Measurements from ENCODE around the gene LY6G6C.
A peak's percentile ranks its signal among the peaks of the same experiment; 100 is the strongest.

LY6G6C gene

DNA sequence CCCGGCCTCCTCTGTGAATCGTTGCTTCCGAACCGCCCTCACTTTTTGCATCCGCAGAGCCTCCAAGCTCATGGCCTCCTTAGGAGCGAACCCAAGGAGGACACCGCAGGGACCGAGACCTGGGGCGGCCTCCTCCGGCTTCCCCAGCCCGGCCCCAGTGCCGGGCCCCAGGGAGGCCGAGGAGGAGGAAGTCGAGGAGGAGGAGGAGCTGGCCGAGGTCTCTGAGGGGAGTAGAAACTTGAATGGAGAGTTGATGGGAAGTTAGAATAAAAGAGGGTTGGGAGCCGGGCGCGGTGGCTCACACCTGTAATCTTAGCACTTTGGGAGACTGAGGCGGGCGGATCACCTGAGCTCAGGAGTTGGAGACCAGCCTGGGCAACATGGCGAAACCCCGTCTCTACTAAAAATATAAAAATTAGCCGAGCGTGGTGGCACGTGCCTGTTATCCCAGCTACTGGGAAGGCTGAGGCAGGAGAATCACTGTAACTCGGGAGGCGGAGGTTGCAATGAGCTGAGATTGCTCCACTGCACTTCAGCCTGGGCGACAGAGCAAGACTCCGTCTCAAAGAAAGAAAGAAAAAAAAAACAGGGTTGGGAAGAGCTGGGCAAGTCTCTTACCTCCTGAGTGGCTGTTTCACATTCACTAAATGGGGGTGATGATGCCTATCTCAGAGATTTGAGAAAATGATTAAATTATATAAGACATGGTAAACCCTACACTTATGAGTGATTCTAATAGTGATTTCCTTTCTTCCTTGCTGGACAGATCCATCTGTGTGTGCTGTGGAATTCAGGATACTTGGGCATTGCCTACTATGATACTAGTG, 19.1 kb upstream of the LY6G6C start:
- DNase-seq: no peak

DNA sequence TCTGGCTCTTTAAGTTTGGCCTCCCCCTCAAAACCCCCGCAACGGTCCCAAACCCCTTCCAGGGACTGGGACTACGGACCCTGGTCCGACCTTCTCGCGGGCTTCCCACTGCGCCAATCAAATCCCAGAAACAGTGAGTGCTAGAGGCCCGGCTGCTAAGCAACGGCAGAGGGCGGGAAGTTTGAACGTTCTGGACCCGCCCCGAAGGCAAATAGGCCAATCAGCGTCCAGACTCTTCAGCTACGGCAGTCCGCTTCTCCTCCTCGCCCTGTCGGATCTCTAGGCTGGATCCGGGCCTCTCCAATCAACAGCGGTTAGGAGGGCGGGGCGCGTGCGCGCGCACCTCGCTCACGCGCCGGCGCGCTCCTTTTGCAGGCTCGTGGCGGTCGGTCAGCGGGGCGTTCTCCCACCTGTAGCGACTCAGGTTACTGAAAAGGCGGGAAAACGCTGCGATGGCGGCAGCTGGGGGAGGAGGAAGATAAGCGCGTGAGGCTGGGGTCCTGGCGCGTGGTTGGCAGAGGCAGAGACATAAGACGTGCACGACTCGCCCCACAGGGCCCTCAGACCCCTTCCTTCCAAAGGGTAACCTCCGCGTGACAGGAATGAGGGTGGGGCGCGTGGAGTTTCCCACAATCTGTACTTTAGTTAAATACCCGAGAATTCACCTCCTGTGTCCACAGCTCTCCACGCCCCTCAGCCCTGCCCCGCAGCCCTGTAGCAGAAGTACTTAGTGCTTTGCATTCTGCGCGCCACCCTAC, 18.3 kb upstream of the LY6G6C start, which contains the start of gene MSH5:
MSH5 (plus strand) TSS at position 367 of the 758 bp plus-strand sequence. CDS start 462 bp downstream, outside the sequence.
- peak; percentile 100 for DNase-seq

- DNase-seq: peak; percentile 72
Observed at GRCh38 chr6:31737991-31738979, 16.7 kb upstream of the LY6G6C start.

- DNase-seq: peak; percentile 88
Observed at GRCh38 chr6:31737315-31737990, 15.9 kb upstream of the LY6G6C start.

GRCh38 chr6:31736768-31737314, 15.3 kb upstream of the LY6G6C start:
- DNase-seq: no peak

- peak; percentile 88 for DNase-seq
Observed at GRCh38 chr6:31736021-31736767, 14.6 kb upstream of the LY6G6C start, which contains the start of gene CLIC1. TSS of gene CLIC1 (minus strand) at chr6:31736530. CDS start at chr6:31736300, 230 bp downstream.

- peak; percentile 74 for DNase-seq
Observed at GRCh38 chr6:31734821-31735406, 13.4 kb upstream of the LY6G6C start.

DNA sequence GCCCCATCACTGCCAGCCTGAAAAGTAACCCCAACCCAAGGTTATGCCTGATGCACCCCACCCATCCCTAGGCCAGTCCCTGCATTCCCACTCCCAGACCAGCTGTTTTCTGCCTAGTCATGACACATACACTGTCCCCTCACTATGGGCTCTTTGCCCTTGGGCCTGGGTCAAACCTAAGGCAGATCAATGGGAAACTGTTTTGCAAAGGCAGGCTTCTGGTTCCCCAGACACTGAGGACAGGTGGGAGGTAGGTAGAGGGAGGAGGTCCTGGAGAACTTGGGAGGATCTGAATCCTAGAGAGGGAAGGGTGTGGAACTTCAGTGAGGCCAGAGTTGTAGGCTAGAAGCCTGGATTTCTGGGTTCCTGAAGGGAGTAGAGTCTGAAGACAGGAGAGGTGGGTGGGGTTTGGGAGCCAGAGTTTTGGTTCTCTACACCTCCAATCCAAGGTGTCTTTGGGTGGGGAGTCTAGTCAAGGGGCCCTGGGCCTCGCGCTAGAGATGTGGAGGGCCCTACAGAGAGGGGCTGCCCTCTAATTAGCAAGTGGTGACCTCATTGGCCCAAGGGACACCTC, 12.8 kb upstream of the LY6G6C start:
- no peak for DNase-seq

GRCh38 chr6:31733734-31734133, 12.2 kb upstream of the LY6G6C start:
- no peak for DNase-seq

- no peak for DNase-seq
Observed at GRCh38 chr6:31732029-31732428, 10.5 kb upstream of the LY6G6C start.

DNA sequence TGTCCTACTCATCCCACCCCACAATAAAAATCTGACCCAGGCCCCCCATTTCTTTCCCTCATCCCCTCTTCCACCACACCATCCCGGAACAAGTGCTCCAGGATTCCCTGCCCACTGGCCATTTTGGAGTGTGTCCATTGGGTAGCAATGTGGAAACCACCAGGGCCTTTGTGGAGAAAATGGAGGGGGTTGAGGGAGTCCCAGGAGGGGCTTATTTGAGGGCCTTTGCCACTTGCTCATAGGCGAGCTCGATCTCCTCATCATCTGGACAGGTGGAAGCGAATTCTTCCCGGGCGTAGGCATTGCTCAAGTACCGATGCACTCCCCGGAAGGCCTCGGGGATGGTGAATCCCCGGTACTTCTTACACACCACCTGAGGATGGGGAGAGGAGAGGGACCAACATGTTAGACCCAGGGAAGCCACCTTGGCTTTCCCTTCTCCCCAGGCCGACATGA, 9.1 kb upstream of the LY6G6C start:
- DNase-seq: no peak

- DNase-seq: peak; percentile 97
Observed at GRCh38 chr6:31729979-31730630, 8.6 kb upstream of the LY6G6C start.

GRCh38 chr6:31729515-31729978, 8.0 kb upstream of the LY6G6C start:
- peak; percentile 98 for DNase-seq

DNA sequence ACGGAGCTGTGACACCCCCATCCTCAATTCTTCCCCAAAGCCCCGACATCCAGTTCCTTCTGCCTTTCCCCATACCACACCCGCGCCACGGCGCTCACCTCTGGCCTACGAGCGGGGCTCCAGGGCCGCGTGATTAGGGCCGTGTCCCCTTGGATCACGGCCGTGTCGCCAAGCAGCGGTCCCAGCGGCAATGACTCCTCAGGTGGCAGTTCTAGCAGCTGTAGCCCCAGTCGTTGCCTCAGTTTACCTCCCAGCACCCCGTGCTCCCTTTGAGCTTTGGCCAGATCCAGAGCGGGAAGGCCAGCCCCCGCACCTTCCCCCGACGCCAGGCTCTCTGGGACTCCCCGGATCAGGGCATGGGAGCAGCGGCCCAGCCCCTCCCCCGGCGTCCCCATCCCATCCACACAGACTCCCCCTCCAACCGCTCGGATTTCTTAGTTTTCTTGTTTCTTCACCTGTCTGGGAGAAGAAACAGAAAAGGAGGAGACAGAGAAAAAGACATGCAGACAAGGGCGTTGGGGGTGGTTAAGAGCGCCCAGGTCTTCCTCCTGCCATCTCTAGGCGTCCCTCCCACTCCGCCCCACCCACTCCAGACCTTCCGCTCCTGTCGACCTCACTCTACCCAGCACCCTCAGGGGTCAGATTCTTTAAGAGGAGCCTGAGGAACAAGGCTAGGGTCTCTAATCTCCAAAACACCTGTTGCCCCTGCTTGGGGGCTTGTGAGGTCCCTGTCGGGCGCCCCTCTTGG, 7.4 kb upstream of the LY6G6C start, which contains the start of gene DDAH2:
DDAH2 (minus strand) TSS at position 533 of the 748 bp plus-strand sequence; CDS start at position 395, 138 bp downstream.
- no peak for DNase-seq

- DNase-seq: no peak
Observed at GRCh38 chr6:31727717-31728671, 6.4 kb upstream of the LY6G6C start.

GRCh38 chr6:31727034-31727716, 5.6 kb upstream of the LY6G6C start:
- no peak for DNase-seq

All from eye (tissue), 1 donor.